Measurements from ENCODE around the gene RAB40B. TPM values are rescaled to one million over a fixed set of nuclear protein-coding genes. Genes with fewer than 3 reads are reported as not detected.

The RAB40B gene
- total RNA-seq, 1 experiment from 2014 or later, result 22.4 TPM

DNA sequence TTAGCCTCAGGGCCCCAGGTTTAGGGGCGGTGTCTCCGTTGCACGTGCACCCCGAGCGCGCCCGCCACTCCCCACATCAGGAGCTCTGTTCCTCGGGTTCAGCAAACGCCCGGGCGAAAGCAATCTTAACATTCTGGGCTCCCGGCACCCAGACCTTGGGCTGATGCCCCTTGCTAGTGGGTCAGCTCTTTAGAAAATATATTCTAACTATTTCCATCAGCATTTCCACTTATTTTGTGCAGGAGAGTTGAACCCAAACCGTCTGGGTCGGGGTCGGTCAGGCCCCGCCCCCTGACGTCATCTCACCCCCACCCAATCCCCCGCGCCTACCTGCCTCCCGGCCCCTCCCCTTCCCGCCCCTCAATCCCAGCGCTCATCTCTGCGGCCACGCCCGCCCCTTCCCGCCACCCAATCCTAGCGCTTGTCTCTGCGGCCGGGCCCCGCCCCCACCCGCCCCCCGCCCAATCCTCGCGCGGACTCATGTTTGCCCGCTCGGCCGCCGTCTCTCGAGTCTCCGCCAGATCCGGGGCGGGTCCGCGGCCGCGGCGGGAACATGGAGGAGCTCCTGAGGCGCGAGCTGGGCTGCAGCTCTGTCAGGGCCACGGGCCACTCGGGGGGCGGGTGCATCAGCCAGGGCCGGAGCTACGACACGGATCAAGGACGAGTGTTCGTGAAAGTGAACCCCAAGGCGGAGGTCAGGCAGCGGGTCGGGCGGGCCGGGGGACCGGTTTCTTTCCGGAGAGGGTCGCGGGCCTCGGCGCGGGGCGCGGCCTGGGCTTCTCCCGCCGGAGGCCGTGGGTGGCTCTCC lies 17.9 kb upstream of the RAB40B start, which contains the start of gene FN3KRP:
Gene FN3KRP (plus strand): TSS at position 504 of the 808 bp plus-strand sequence. CDS start 50 bp downstream, at position 554.
- H3K9ac ChIP-seq (ENCODE audit: low read length), result peak within 1 kb of the TSS; percentile 90
- H4K20me1 ChIP-seq (ENCODE audit: low read length), result peaks cover 8% of the 10 kb centered on the region
- DNase-seq, result peak; percentile 89
- ChIA-PET POLR2A (ENCODE audit: unreplicated experiment) (interaction anchor here (0.6 kb wide), 1 partner anchor 608 kb away, joined by 7 read pairs; no protein-coding TSS in a partner anchor), CTCF (interaction anchor here (0.5 to 1.5 kb wide), 4 partner anchors 8 to 207 kb away, joined by 5 to 8 read pairs (median 7); no protein-coding TSS in a partner anchor)
- peak; percentile 88 for ATAC-seq
- H3K27ac ChIP-seq (ENCODE audit: low read length), result peak within 1 kb of the TSS; percentile 25; the same call in 1 of the 2 replicates
- H3K4me2 ChIP-seq (ENCODE audit: low read length), result peak within 1 kb of the TSS; percentile 100
- TF ChIP-seq, protein P1, sequence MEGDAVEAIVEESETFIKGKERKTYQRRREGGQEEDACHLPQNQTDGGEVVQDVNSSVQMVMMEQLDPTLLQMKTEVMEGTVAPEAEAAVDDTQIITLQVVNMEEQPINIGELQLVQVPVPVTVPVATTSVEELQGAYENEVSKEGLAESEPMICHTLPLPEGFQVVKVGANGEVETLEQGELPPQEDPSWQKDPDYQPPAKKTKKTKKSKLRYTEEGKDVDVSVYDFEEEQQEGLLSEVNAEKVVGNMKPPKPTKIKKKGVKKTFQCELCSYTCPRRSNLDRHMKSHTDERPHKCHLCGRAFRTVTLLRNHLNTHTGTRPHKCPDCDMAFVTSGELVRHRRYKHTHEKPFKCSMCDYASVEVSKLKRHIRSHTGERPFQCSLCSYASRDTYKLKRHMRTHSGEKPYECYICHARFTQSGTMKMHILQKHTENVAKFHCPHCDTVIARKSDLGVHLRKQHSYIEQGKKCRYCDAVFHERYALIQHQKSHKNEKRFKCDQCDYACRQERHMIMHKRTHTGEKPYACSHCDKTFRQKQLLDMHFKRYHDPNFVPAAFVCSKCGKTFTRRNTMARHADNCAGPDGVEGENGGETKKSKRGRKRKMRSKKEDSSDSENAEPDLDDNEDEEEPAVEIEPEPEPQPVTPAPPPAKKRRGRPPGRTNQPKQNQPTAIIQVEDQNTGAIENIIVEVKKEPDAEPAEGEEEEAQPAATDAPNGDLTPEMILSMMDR (conservative IDR thresholded peaks at IDR 0.05; ENCODE audit: low read depth, low read length), result no peak
- TF ChIP-seq EZH2phosphoT487 (IDR thresholded peaks at IDR 0.05; ENCODE audit: borderline replicate concordance, low read length) (no peak), EZH2 (IDR thresholded peaks at IDR 0.05; ENCODE audit: low read length, unreplicated experiment) (no peak)
- H3K36me3 ChIP-seq (ENCODE audit: low read depth, low read length), result peaks cover 5% of the 10 kb centered on the region
- H3K4me3 ChIP-seq (ENCODE audit: low read length), result peak within 1 kb of the TSS; percentile 100
- intact Hi-C loops (cut with micrococcal nuclease), result loop anchor here (1.0 kb wide), 1 partner anchor 18 kb away; the partner anchor contains the start of gene RAB40B
- 0 out of 2 replicates have a peak, but pooled peaks cover 8% of the 10 kb centered on the region for H3K4me1 ChIP-seq (ENCODE audit: insufficient read depth, low read length)
- H3K9me3 ChIP-seq (ENCODE audit: low read length), result no peaks in the 10 kb centered on the region
- BruUV-seq (replicated peaks), result no TSS peak
- no peaks in the 10 kb centered on the region for H3K9me2 ChIP-seq (replicated peaks; ENCODE audit: low read length)
- H3F3A ChIP-seq (ENCODE audit: low read length, unreplicated experiment), result no peaks in the 10 kb centered on the region
- H3K27me3 ChIP-seq (ENCODE audit: low read length), result no peaks in the 10 kb centered on the region
- peak within 1 kb of the TSS; percentile 100 for H2AFZ ChIP-seq (ENCODE audit: low read length)
- H3K79me2 ChIP-seq (ENCODE audit: low read length), result peaks cover 22% of the 10 kb centered on the region

DNA sequence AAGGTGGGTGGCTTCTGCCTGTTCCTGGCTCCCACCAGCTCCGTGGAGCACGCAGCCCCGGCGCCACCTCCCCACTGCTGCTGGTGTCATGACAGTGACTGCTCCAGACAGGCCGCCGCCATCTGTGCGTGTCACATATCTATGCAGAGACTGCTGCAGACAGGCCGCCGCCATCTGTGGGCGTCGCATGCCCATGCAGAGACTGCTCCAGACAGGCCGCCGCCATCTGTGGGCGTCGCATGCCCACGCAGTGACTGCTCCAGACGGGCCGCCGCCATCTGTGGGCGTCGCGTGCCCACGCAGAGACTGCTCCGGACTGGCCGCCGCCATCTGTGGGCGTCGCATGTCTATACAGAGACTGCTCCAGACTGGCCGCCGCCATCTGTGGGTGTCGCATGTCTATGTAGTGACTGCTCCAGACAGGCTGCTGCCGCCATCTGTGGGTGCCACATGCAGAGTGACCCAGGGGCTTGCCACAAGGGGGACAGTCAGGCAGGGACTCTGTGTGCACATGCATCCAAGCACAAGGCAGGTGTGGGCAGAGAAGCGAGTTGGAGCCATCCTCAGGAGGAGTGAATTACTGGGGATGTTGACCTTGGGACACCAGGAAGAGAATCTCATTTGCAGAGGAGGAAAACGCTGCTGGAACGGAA lies 14.7 kb upstream of the RAB40B start:
- POLR2A ChIA-PET (ENCODE audit: unreplicated experiment), result no interaction called here
- H3K9me2 ChIP-seq (replicated peaks; ENCODE audit: low read length), result no peaks in the 10 kb centered on the region
- peaks cover 8% of the 10 kb centered on the region for H4K20me1 ChIP-seq (ENCODE audit: low read length)
- 0 out of 2 replicates have a peak, but pooled peaks cover 8% of the 10 kb centered on the region for H3K4me1 ChIP-seq (ENCODE audit: insufficient read depth, low read length)
- ATAC-seq, result no peak
- TF ChIP-seq EZH2 (IDR thresholded peaks at IDR 0.05; ENCODE audit: low read length, unreplicated experiment) (no peak), EZH2phosphoT487 (IDR thresholded peaks at IDR 0.05; ENCODE audit: borderline replicate concordance, low read length) (no peak)
- TF ChIP-seq, protein P1 (conservative IDR thresholded peaks at IDR 0.05; ENCODE audit: low read depth, low read length), result no peak
- H3K27ac ChIP-seq (ENCODE audit: low read length), result no peak overlapping the region
- H3F3A ChIP-seq (ENCODE audit: low read length, unreplicated experiment), result no peaks in the 10 kb centered on the region
- H3K79me2 ChIP-seq (ENCODE audit: low read length), result peaks cover 16% of the 10 kb centered on the region
- no peaks in the 10 kb centered on the region for H3K27me3 ChIP-seq (ENCODE audit: low read length)
- no peak overlapping the region for H2AFZ ChIP-seq (ENCODE audit: low read length)
- intact Hi-C loops (cut with micrococcal nuclease), result no loop called here
- H3K4me3 ChIP-seq (ENCODE audit: low read length), result no peak overlapping the region
- no peaks in the 10 kb centered on the region for H3K36me3 ChIP-seq (ENCODE audit: low read depth, low read length)
- H3K9me3 ChIP-seq (ENCODE audit: low read length), result no peaks in the 10 kb centered on the region
- H3K4me2 ChIP-seq (ENCODE audit: low read length), result no peak overlapping the region
- no peak for DNase-seq
- H3K9ac ChIP-seq (ENCODE audit: low read length), result no peak overlapping the region
- no TSS peak for BruUV-seq (replicated peaks)
- CTCF ChIA-PET, result no interaction called here
